Measurements from ENCODE around the gene SMARCC2.
A peak's percentile ranks its signal among the peaks of the same experiment; 100 is the strongest.

The SMARCC2 gene

DNA sequence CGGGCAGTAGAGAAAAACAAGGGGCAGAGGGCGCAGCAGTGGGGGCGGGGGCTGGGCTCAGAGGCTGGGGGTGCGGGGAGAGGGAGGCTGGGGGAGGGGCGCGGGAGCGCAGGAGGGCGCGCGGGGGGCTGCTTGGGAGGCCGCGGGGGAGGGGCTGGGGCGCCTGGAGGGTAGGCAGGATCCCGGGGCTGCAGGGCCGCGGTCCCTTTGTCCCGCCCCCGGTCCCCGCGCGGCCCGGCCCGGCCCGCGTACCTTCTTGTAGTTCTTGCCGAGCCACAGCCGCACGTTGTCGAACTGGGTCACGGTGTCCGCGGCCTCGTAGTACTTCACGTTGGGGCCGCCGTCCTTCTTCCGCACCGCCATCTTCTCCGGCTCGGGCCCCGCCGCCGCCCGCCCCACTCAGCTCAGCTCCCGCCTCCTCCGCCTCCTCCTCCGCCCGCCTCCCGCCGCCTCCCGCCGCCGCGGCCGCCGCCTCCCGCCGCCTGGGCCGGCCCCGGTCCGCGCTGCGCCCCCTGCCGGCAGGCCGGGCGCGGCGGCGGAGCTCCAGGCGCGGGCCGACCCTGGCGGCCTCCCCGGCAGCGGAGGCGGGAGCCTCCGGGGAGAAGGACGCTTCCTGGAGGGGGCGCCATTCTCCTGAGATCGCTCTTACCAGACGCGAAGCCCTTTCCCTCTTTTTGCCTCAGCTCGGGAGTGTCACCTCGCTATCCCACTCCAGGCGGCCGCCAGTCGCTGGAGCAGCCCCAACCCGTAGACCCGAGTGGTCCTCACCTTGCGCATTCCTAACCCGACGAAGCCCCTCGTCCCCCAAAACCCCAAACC lies at the start of gene SMARCC2:
Gene SMARCC2, minus strand, starts transcription at position 385 of the 819 bp plus-strand sequence. Its CDS starts 22 bp downstream, at position 363.
- peak; percentile 67 for DNase-seq (ENCODE audit: low read depth)

DNA sequence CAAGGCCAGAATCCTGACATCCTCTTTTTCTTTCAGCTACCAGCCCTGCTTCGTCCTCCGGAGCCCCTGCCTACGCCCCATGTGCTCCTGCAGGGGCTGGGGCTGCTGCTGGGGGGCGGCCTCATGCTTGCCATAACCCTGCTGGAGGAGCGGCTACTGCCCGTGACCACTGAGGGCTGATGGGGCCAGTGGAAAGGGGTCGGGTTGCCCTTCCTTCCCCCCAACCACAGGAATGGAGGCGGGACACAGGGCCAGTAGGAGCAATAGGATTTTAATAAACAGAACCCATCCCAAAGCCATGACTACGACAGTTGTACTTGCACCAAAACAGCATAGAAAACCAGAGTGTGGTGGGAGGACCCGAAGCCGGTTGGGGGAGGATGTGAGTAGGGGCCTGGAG lies 48.3 kb upstream of the SMARCC2 start:
- no peak for DNase-seq (ENCODE audit: low read depth)

DNA sequence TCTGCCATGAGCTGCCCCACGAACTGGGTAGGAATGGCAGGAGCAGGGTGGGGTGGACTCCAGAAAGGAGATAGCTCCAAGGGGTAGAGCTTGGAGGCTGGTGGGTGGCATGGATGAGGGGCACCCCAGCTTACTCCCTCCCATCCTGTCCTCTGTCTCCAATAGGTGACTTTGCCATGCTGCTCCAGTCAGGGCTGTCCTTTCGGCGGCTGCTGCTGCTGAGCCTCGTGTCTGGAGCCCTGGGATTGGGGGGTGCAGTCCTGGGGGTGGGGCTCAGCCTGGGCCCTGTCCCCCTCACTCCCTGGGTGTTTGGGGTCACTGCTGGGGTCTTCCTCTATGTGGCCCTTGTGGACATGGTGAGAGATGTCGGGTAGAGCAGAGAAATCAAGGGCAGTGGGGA lies 47.7 kb upstream of the SMARCC2 start:
- no peak for DNase-seq (ENCODE audit: low read depth)

DNA sequence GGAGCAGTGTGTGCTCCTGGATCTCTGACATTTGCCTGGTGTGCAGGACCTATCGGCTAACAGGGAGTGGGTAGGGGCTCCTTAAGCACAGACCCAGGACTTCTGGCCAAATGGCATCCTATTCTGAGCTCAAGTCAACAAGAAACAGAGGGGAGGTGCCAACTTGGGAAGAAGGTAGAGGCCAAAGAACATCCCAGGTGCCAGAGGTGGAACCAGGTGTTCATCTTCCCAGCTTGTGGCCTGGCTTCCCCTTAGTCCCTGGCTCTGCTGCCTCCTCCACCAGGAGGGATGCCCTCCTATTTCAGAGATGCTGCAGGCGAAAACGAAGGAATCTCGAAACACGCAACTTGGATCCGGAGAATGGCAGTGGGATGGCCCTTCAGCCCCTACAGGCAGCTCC lies 46.8 kb upstream of the SMARCC2 start:
- no peak for DNase-seq (ENCODE audit: low read depth)

DNA sequence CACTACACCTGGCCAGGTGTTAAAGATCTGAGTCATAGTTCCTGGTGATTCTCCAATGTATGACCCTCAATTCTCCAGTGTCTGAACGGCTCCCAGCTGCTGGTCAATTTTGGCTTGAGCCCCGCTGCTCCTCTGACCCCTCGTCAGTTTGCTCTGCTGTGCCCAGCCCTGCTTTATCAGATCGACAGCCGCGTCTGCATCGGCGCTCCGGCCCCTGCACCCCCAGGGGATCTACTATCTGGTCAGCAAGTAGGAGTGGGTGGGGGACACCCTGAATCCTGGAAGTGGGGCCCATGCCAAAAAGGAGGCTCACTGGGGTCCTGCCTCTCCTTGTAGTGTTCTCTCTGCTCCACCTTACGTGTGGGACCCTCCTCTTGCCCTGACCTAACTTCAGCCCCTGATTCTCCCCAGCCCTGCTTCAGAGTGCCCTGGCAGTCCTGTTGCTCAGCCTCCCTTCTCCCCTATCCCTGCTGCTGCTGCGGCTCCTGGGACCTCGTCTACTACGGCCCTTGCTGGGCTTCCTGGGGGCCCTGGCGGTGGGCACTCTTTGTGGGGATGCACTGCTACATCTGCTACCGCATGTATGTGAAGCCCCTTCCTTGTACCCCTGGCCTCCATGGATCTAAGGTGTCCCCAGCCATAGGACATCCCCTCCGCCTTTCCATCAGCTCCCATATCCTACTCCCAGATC lies 45.6 kb upstream of the SMARCC2 start:
- no peak for DNase-seq (ENCODE audit: low read depth)

DNA sequence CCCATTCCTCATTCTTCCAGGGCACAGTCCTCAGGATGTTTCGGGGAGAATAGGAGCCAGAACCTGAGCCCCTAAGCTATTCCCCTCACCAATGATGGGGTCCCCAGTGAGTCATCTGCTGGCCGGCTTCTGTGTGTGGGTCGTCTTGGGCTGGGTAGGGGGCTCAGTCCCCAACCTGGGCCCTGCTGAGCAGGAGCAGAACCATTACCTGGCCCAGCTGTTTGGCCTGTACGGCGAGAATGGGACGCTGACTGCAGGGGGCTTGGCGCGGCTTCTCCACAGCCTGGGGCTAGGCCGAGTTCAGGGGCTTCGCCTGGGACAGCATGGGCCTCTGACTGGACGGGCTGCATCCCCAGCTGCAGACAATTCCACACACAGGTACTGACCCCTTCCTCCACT lies 41.9 kb upstream of the SMARCC2 start:
- no peak for DNase-seq (ENCODE audit: low read depth)

DNA sequence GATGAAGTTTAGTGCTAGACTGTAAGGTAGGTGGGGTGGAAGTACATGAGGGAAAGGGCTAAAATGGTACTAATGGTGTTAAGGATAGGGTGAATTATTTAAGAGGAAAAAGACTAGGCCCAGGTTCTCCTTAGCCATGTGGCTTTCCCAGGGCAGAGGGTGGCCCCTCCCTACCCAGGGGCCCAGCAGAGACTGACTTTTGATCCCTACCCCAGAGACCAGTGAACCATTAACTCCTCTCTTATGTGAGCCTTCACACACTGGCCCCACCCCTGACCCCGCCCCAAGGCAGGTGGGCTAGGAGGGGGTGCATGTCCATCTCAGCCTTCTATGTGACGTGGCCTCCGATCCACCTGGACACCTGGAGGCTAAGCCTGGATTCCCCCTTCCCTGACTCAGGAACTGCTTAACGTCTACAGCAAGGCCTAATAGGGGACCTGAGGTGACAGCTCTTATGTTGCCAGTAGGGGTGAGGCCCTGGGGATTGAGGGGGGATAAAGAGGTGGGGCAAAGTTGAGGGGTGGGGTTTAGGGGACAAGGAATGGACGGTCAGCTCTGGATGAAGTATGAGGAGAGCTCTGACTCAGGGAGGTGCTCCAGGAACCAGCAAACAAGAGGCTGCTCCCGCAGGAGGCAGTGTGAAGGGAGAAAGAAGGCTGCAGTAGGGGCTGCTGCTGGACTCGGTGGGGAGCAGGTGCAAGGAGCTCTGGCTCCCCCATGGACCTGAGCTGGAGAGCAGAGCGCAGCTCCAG lies 41.3 kb upstream of the SMARCC2 start:
- no peak for DNase-seq (ENCODE audit: low read depth)

DNA sequence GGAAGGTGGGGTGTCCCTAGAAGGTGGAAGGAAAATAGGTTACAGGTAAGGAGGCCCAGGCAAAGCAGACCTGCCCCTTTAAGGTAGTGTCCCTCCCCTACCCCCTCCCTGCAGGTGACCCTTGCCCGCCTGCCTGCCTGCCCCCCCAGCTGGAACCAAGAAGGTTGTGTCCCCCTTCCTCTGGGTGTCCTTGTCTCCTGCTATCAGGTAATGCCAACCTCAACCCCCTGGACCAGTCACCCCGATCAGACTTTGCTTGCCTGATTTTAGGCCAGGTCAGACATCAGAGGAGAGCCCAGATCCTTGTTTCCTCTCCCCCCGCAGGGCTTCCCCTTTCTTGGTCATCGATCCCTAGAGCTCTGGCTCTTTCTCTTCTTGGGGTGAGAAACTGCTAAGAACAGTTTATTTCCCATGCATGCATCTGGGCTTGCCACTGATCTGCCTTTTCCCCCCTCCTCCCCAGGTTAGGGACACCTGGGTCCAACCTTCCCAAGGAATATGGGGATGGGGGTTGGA lies 40.7 kb upstream of the SMARCC2 start, which contains the start of gene SLC39A5:
Gene SLC39A5, plus strand, starts transcription at position 136 of the 516 bp plus-strand sequence. CDS start 1,224 bp downstream, outside the sequence.
- DNase-seq (ENCODE audit: low read depth) = no peak

DNA sequence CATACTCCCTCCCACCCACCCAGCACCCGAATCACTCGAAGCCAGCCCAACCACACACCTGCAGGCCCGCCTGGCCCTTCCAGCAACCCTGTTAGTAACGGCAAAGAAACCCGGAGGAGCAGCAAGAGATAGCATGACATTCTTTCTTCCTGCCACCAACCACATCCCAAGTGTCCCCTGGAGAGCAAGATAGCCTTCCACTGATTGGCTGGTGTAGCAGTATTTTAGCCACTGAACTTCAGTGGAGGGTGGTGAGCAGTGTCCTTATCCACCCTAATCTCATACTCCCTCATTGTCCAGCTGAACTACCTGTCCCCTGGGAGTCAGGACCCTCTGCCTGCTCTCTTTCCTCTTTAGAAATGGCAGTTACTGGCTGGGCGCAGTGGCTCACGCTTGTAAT lies 39.8 kb upstream of the SMARCC2 start:
- no peak for DNase-seq (ENCODE audit: low read depth)

DNA sequence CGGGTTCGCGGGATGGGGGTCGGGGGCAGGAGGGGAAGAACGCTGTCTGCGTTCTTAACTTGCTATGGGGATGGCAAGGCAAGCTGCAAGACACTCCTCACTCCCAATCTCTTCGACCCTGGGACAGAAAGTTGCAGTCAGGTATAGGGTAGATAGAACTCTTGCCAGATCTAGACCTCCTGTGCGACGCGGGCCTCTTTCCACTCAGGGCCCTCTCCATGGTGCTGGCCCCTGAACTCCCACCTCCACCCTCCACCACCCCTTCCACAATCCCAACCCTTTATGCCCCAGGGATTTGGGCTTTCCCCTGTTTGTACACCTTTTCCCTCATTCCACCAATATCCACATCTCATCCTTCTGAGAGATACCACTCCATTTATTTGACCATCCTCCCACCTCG lies 35.7 kb upstream of the SMARCC2 start:
- no peak for DNase-seq (ENCODE audit: low read depth)

DNA sequence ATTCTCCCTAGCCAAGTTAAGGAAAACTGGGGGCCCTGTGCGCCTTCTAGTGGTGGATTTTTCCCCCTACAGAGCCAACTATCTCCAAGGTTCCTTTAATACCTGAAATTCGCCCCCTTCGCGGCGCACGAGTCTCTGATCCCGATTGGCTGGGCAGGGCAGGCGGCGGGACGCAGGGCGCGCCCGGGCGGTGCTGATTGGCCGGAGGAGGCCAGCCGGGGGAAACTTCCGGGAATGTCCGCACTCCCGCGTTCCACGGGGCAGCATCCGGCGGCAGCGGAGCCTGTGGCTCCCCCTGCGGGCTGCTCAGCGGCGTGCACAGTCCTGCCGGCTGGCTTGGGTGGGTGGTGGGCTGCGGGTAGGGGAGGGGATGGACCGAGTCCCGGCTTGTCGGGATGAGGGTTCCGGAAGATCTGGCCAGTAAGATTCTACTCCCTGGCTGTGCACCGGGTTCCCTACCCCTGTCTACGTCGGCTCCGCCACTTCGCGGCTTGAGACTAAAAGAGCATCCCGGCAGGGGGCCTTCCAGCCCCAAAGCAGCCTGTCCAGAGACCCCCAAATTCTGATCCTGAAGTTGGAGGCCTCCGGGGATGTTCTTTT lies 34.9 kb upstream of the SMARCC2 start, which contains the start of gene NABP2:
Gene NABP2, plus strand, starts transcription at position 241 of the 600 bp plus-strand sequence. CDS start 515 bp downstream, outside the sequence.
- peak; percentile 86 for DNase-seq (ENCODE audit: low read depth)

DNA sequence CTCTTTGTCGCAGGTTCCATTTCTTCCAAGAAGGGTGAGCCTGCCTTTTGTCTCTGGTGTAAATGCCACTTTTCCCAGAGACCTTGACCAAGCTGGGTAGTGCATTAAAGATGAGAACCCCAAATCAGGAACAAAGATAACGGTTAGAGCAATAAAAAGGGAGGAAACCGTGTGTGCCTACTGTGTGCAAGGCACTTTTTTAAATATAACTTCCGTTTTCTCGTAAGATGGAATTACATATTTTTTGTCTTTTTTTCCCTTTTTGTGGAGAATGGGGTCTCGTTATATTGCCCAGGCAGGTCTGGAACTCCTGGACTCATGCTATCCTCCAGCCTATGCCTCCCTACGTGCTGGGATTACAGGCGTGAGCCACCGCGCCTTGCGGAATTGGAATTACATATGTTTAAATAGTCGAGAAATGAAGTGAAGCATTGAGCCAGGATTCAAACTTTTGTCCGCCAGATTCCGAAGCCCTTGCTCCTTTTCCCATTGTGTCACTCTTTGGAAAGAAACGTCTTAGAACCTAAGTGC lies 34.4 kb upstream of the SMARCC2 start:
- DNase-seq (ENCODE audit: low read depth) = no peak

DNA sequence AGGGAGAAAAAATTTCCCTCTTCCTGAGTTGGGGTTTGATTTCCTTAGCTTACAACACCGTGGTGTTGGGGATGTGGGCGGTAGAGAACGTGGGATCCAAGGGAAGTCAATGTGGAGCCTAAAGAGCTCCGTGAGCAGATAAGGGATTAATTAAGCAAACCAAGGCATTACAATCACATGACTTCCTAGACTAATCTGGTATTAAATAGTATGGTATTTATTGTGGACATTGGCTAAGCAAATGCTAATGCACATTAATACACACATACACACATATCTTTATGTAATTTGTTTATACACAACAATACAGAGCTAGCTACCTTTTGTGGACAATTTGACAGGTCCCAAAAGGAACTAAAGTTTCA lies 33.2 kb upstream of the SMARCC2 start:
- no peak for DNase-seq (ENCODE audit: low read depth)

DNA sequence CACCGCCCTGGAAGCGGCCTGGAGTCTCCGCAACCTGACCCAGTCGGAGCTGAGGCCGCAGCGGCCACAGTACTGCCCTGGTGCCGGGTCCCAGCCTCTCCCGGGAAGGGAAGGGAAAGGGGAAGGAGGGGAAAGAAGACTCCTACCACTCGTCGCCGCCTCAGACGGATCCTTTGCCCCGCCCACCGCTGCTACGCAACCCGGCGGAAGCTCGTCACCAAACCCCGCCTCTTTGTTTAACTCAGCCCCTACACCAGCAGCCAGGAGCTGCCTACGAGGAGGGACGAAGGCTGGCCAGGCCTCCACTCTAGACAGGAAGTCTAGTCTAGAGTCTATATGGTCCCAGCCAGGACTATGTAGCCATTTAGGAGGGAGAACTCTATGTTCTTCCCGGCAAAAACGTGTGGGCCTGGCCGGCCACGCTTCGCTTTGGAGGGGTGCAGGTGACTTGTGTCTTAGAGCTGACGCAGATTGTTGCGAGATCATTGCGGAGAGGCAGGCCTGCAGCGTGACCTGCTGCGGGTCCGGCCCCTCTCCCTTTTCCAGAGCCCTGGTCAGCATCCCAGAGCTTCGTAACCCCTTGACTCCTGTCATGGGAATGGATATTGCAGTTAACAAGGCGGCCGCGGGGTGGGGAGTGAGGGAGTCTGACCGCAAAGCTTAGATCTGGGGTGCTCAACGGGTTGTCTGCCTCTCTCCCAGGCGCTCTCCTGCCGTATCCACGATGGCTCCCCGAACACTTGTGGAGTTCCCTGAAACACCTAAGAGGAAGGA lies 32.7 kb upstream of the SMARCC2 start, which contains the start of gene RNF41:
Gene RNF41, minus strand, starts transcription at position 166 of the 774 bp plus-strand sequence. CDS start 7,875 bp downstream, outside the sequence.
- peak; percentile 87 for DNase-seq (ENCODE audit: low read depth)

DNA sequence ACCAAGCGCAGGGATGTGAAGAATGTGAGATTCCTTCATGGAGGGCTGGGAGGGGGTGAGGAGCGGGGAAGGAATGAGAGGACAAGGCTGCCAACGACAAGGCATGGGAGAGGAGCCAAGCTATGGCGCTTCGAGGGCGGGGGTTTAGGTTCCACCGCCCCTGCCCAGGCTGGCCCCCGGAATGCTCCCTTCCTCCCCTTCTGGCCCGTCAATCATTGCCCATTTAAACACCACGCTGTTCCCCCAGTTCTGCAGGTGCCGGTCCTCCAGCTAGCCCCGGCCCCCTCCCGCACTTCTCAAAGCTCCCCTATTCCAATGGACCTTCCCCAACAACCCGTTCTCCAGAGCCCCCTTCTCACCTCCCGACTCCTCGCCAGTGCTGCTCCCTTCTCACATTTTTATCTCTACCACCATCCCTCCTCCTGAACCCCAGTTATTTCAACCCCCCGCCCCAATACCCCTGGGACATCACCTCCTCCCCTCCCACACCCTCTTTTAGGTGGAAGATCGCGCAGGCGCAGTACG lies 32.0 kb upstream of the SMARCC2 start:
- DNase-seq (ENCODE audit: low read depth) = no peak

DNA sequence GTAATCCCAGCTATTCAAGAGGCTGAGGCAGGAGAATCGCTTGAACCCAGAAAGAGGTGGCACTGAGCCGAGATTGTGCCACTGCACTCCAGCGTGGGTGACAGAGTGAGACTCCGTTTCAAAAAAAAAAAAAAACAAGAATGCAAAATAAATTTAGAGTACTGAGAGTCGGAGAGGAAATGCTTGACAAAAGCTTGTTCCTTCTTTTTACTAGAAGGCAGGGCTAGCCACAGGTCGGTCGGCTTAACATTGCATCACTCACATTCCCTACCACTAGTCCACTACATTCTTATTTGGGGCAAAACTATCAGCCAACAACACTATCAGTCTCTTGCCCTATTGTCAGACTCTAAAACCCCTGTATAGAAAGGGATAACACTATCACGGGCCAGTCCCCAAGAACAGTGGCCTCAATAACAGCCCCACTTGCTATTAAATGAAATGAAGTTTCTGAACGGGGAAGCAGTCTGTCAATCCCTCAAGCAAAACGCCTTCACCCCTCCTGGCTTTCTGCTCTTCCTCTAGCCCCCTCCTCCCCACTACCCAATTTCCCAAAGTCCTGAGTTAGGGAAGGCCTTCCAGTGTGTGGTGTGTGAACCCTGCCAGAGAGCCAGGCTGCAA lies 31.4 kb upstream of the SMARCC2 start:
- DNase-seq (ENCODE audit: low read depth) = no peak

DNA sequence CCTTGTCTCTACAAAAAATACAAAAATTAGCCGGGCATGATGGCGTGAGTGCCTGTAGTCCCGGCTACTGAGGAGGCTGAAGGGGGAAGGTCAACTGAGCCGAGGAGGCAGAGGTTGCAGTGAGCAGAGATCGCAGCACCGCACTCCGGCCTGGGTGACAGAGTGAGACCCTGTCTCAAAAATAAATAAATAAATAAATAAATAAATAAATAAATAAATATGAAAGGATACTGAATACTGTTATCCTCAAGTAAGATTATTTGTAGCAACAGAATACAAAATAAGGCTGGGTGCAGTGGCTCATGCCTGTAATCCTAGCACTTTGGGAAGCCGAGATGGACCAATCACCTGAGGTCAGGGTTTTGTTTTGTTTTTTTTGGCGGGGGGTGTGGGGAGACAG lies 30.6 kb upstream of the SMARCC2 start:
- DNase-seq (ENCODE audit: low read depth) = no peak

DNA sequence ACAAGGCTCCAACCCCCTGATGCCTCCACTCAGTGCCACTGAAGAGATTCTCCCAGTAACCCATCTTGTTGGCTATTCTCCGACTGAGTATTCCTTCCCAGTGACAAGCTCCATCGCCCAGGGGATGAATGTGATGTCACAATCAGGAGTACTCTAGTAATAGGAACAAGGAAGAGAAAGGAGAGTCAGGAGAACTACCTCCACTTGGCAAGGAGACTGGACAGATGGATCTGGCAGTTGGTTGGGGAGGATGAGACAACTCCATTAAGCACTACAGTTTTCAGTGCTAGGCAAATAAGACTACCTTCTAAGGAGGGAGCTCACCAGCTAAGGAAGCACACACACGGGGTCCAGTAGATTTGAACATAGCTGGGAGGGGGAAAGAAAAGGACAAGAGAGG lies 27.2 kb upstream of the SMARCC2 start:
- no peak for DNase-seq (ENCODE audit: low read depth)

DNA sequence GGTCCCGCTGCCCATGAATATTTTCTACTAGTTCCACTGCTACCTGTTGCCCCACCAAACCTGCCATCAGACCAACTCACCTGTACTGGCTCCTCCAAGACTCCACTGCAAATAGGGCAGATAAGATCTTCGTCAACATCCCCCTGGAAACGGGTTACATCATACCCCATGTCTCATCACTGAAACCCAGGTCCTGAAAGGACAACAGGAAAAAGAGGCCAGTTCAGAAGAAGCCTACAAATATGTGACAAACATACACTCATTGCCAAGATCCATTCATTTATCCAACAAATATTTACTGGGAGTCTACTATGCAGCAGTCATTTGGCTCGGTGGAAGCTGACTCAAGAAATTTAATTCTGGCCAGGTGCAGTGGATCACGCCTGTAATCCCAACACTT lies 24.6 kb upstream of the SMARCC2 start:
- no peak for DNase-seq (ENCODE audit: low read depth)

DNA sequence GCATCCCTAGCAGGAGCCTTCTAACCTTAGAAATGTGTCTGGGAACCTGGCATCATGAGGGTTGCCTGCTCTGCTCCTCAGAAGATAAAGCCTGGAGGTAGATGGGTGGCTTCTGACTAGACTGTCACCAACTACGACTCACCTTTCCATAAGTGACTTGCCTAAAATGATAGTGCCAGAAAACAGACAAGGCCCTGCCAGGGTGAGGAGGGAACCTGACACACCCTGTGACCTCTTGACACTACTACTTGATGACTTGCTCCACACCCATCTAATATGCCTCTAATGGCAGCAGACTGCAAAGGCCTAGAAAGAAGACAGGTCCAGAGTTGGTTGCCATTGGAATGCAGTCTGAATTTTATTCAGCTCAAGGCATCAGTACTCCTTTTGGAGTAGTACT lies 23.1 kb upstream of the SMARCC2 start:
- no peak for DNase-seq (ENCODE audit: low read depth)
